Keratinocyte (primary cell): Measurements from ENCODE around the gene CCDC172. TPM values are rescaled to one million over a fixed set of nuclear protein-coding genes. Genes with fewer than 3 reads are reported as not detected.

Experiments used
- DNase-seq: peaks from one replicate; pipeline ENCODE4 v3.0.0-alpha.2; 2011; ENCODE audit warnings: low read depth, missing footprints, low spot score
- FAIRE-seq: peaks from 2 replicates; lab custom pipeline; 2011; peaks lifted over from hg19 to GRCh38; lab: Jason Lieb, UNC
- H2AFZ ChIP-seq: 2 replicates; pipeline ENCODE4 v1.6.0; 2012; ENCODE audit warnings: low read length, control low read depth, inconsistent platforms; ENCODE audit not compliant: control insufficient read depth
- H3K27ac ChIP-seq: 2 replicates; pipeline ENCODE4 v1.5.1; 2011; ENCODE audit warnings: low read length; ENCODE audit not compliant: control insufficient read depth, insufficient read depth
- H3K27me3 ChIP-seq: 3 replicates; pipeline ENCODE4 v1.6.0; 2011; ENCODE audit warnings: low read length; ENCODE audit not compliant: control insufficient read depth, insufficient read depth; ENCODE audit errors: extremely low read depth
- H3K36me3 ChIP-seq, 2 experiments: 2 replicates in 1 of 2; 3 replicates in 1 of 2; pipeline ENCODE4 v1.5.1; 2011; ENCODE audit warnings: low read length in 2 of 2, mild to moderate bottlenecking in 1 of 2; ENCODE audit not compliant: control insufficient read depth in 2 of 2, insufficient read depth in 2 of 2; ENCODE audit errors: extremely low read depth in 1 of 2
- H3K4me1 ChIP-seq: 3 replicates; pipeline ENCODE4 v1.5.1; 2011; ENCODE audit warnings: low read length; ENCODE audit not compliant: control insufficient read depth, insufficient read depth; ENCODE audit errors: extremely low read depth
- H3K4me2 ChIP-seq: 3 replicates; pipeline ENCODE4 v1.6.0; 2011; ENCODE audit warnings: low read depth, low read length; ENCODE audit not compliant: control insufficient read depth, insufficient read depth; ENCODE audit errors: extremely low read depth
- H3K4me3 ChIP-seq, 3 experiments: fragments of 200-600 bp in 1 of 3; sonication (generic) in 1 of 3; 2 replicates in 2 of 3; 3 replicates in 1 of 3; pipeline ENCODE4 v1.5.1; 2011 to 2016; ENCODE audit warnings: low read length in 3 of 3, mild to moderate bottlenecking in 3 of 3, control low read depth in 2 of 3, inconsistent platforms in 1 of 3, low read depth in 1 of 3, mixed read lengths in 1 of 3, mixed run types in 1 of 3, moderate library complexity in 1 of 3; ENCODE audit not compliant: control insufficient read depth in 2 of 3, insufficient read depth in 2 of 3; ENCODE audit errors: extremely low read depth in 1 of 3
- H3K79me2 ChIP-seq: 2 replicates; pipeline ENCODE4 v1.6.0; 2012; ENCODE audit warnings: low read length; ENCODE audit not compliant: control insufficient read depth, insufficient read depth
- H3K9ac ChIP-seq: 3 replicates; pipeline ENCODE4 v1.6.0; 2011; ENCODE audit warnings: low read length; ENCODE audit not compliant: control insufficient read depth, insufficient read depth; ENCODE audit errors: extremely low read depth
- H3K9me1 ChIP-seq: 3 replicates; pipeline ENCODE4 v1.6.0; 2011; ENCODE audit warnings: low read length; ENCODE audit not compliant: control insufficient read depth, insufficient read depth; ENCODE audit errors: extremely low read depth
- H3K9me3 ChIP-seq: 2 replicates; pipeline ENCODE4 v1.5.1; 2012; ENCODE audit warnings: low read depth, low read length; ENCODE audit not compliant: control insufficient read depth
- H4K20me1 ChIP-seq: 3 replicates; pipeline ENCODE4 v1.6.0; 2011; ENCODE audit warnings: low read length; ENCODE audit not compliant: control insufficient read depth, insufficient read depth; ENCODE audit errors: extremely low read depth
- CTCF ChIP-seq, 3 experiments: IDR thresholded peaks in 1 of 3; conservative IDR thresholded peaks in 1 of 3; optimal IDR thresholded peaks in 1 of 3; 2 replicates in 2 of 3; 3 replicates in 1 of 3; pipeline versions ENCODE3 to v1.5.1; 2011; ENCODE audit warnings: low read length in 3 of 3, mild to moderate bottlenecking in 3 of 3, moderate library complexity in 2 of 3, control low read depth in 1 of 3, inconsistent platforms in 1 of 3; ENCODE audit not compliant: insufficient read depth in 2 of 3; ENCODE audit errors: extremely low read depth in 1 of 3
- EZH2 ChIP-seq: IDR thresholded peaks from one replicate; pipeline ENCODE4 v1.6.1; 2012; ENCODE audit warnings: inconsistent platforms, mild to moderate bottlenecking, low read length, moderate library complexity
- dilution Hi-C: fragments of 300-500 bp; cut with MboI; formaldehyde crosslinking; loops from one replicate; pipeline ENCODE4 v1.7.0; 2020; ENCODE audit warnings: low sequenced_read_pairs; ENCODE audit not compliant: extremely low pct_ligation_motif_present
- polyA plus RNA-seq, 5 experiments: library from polyadenylated mRNA; depleted of rRNA in 3 of 5; stranded (reverse) in 3 of 5; stranded (forward) in 1 of 5; unstranded in 1 of 5; fragments of >200 nt; gene quantifications; 1 replicate in 1 of 5; 2 replicates in 3 of 5; 3 replicates in 1 of 5; pipeline versions ENCODE4 v1.2.1 to v1.2.3, GENCODE V29; 2011 to 2012; ENCODE audit warnings: missing spikeins in 2 of 5, low read depth in 1 of 5, low replicate concordance in 1 of 5

The CCDC172 gene
- polyA plus RNA-seq, 1 donor (not counting 4 experiments of a cell fraction or from before 2014, with no cell fraction given), result not detected

GRCh38 chr10:116278846-116279245 lies 45.4 kb upstream of the CCDC172 start:
- H3K9me1 ChIP-seq, result no peaks in the 10 kb centered on the region
- no peaks in the 10 kb centered on the region for H3K79me2 ChIP-seq
- H3K9me3 ChIP-seq, result no peaks in the 10 kb centered on the region
- no peak overlapping the region for H3K27ac ChIP-seq
- H3K4me3 ChIP-seq, result no peak overlapping the region
- no peak overlapping the region for H3K4me2 ChIP-seq
- H4K20me1 ChIP-seq, result no peaks in the 10 kb centered on the region
- peaks cover under 1% of the 10 kb centered on the region for H3K4me1 ChIP-seq
- FAIRE-seq (no peak), DNase-seq (no peak)
- H3K27me3 ChIP-seq, result peaks cover 24% of the 10 kb centered on the region
- H3K36me3 ChIP-seq, result no peaks in the 10 kb centered on the region
- no peak overlapping the region for H3K9ac ChIP-seq
- dilution Hi-C loops, result no loop called here
- no peak overlapping the region for H2AFZ ChIP-seq
- no peak for TF ChIP-seq CTCF (optimal IDR thresholded peaks at IDR 0.05 in 1 of 3, IDR thresholded peaks at IDR 0.05 in 1 of 3, conservative IDR thresholded peaks at IDR 0.05 in 1 of 3; ENCODE audit: extremely low read depth in 1 of 3, insufficient read depth in 2 of 3, low read length in 3 of 3)
- TF ChIP-seq EZH2, result no peak

GRCh38 chr10:116281775-116282174 lies 42.5 kb upstream of the CCDC172 start:
- no peak overlapping the region for H3K27ac ChIP-seq
- H3K9ac ChIP-seq, result no peak overlapping the region
- no peaks in the 10 kb centered on the region for H3K79me2 ChIP-seq
- TF ChIP-seq CTCF (optimal IDR thresholded peaks at IDR 0.05 in 1 of 3, IDR thresholded peaks at IDR 0.05 in 1 of 3, conservative IDR thresholded peaks at IDR 0.05 in 1 of 3; ENCODE audit: extremely low read depth in 1 of 3, insufficient read depth in 2 of 3, low read length in 3 of 3) (no peak), EZH2 (no peak)
- no peaks in the 10 kb centered on the region for H3K9me3 ChIP-seq
- peaks cover 5% of the 10 kb centered on the region for H3K27me3 ChIP-seq
- no peaks in the 10 kb centered on the region for H3K4me1 ChIP-seq
- H3K4me3 ChIP-seq, result no peak overlapping the region
- dilution Hi-C loops, result no loop called here
- no peaks in the 10 kb centered on the region for H3K9me1 ChIP-seq
- no peaks in the 10 kb centered on the region for H3K36me3 ChIP-seq
- no peak overlapping the region for H2AFZ ChIP-seq
- no peak for DNase-seq
- no peak for FAIRE-seq
- H4K20me1 ChIP-seq, result no peaks in the 10 kb centered on the region
- no peak overlapping the region for H3K4me2 ChIP-seq
